GM19239 (cell line): ENCODE measurements around the gene C4BPB.

ENCODE experiments used
- DNase-seq: peaks from one replicate; pipeline ENCODE4 v3.0.0; 2011; ENCODE audit warnings: low spot score; ENCODE audit not compliant: insufficient read length
- FAIRE-seq: peaks from 2 replicates; lab custom pipeline; 2011; peaks lifted over from hg19 to GRCh38; lab: Jason Lieb, UNC

C4BPB gene

DNA sequence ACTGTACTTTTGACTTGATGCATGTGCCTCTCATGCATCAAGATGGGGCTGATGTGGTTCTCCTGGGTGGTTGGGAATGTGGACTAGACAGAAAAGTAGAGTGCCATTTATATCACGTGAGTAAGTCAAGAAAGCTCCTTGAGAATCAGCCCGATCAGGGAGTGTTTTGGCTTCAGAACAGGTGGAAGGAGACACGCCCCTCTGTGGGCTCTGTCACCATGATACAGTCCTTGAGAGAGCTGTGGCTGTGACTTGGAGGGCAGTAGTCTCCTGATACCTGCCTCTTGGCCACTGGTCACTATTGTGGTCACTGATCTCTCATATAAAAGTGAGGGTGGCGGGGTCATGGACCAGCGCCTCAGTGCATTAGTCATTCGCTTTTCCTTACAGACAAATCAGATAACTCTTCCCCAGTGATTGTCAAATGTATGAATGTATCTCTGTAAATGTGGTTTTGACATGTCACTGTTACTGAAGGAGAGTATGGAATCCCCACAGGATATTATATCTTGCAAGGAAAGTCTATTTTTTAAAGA lies 8.9 kb upstream of the C4BPB start:
- DNase-seq (no peak), FAIRE-seq (no peak)

DNA sequence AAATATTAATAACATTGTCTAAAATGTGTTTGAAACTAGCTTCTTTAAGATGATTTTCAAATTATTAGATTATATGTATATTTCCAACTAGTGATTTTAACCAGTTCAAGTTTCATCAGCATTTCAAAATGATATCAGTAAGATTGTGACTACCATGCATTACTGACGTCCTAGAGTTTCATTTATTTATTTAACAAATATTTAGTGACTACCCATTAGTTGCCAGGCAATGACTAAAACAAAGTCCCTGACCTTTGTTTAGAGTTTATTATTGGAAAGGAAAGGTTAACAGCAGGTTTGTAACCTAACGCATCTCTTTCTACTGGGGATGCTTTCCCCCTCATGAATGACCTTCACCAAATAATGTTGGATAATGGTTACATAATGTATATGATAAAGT lies 7.6 kb upstream of the C4BPB start:
- no peak for FAIRE-seq
- DNase-seq = no peak

- no peak for DNase-seq
- FAIRE-seq = no peak
Observed at GRCh38 chr1:207081806-207082205, 6.9 kb upstream of the C4BPB start.

GRCh38 chr1:207084232-207084631 lies 4.4 kb upstream of the C4BPB start:
- no peak for FAIRE-seq
- no peak for DNase-seq

GRCh38 chr1:207084701-207085180 lies 3.9 kb upstream of the C4BPB start:
- FAIRE-seq (peak; percentile 96), DNase-seq (peak; percentile 46)

DNA sequence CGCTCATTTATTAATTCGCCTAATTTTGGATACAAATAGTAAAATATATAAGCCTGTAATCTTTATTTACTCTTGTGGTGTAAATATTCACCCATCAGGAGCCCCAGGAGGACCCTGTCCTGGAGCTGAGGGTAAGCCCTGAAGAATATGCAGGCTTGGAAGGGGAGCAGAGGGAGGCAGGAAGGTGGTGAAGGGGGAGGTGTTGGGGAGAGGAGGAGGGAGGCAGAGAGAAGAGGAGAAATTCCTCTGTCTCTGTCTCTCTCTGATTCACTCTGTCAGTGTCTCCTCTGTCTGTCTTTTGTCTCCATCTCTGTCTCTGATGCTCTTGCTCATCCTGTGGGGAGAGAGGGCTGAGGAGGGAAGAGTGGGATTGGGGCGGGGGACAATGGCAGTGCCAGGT lies 2.8 kb upstream of the C4BPB start:
- FAIRE-seq (no peak), DNase-seq (no peak)

DNA sequence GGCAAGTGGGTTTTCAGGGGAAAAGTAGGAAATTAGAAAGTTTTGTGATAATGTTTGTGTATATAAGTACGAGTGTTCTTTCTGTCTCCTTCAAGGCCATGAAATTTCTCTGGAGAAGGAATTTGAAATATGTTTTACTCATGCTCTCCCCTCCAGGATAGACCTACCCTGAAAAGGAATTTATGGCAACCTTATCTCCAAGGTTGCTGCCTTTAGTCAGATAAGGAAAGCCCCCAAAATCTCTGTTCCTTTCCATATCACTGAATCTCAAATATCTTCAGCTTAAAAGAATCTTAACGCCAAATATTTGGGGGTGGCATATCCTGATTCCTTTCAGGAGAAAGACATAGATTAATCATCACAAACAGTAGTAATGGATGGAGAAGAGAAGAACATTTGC lies 499 bp upstream of the C4BPB start:
- FAIRE-seq (no peak), DNase-seq (no peak)

DNA sequence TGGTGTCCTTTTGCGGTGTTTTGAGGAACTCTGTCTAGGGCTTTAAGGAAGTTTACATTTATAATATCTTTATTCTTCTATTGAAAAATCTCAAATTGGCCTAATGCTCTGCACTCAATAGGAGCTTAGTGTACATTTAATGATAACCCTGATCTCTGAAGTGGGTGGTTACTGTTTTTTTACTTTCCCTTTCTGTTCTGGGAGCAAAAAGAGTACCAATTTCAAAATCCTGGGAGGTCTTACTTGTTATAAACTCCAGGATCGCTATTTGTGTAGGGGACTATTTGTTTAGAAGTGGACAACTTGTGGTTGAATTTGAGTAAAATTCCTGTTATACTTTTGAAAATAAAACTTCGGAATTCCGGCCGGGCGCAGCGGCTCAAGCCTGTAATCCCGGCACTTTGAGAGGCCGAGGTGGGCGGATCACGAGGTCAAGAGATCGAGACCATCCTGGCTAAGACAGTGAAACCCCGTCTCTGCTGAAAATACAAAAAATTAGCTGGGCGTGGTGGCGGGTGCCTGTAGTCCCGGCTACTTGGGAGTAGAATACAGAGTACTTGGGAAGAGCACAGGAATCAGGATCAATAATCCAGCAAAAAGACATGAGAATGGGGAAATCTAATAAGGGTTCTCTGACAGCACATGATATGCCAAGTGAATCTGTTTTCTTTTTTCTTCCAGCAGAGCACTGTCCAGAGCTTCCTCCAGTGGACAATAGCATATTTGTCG lies 1.1 kb downstream of the C4BPB start:
- DNase-seq (no peak), FAIRE-seq (no peak)

DNA sequence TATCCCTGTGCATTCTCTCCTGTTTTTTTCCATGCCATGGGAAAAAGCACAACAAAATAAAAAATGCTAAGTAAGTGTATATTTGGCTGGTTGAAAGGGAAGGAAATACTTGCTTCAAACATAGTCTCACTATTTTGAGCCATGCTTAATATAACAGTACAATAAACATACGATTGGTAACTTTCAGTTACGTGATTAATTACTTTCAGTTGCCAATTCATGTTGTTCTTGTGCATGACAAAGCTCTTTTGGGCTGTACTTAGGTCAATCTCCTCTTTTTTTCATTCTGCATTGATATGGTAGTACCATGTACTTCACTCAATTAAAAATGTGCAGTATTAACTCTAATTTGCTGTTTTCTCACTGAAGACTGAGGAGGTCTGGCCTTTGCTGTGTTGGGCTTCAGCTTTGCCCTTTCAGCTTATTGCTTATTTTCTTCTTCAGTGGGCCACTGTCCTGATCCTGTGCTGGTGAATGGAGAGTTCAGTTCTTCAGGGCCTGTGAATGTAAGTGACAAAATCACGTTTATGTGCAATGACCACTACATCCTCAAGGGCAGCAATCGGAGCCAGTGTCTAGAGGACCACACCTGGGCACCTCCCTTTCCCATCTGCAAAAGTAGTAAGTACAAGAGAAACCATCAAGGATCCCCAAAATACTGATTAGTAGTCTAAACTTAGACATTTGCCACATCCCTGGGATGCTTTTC lies 2.7 kb downstream of the C4BPB start:
- DNase-seq = no peak
- FAIRE-seq = peak; percentile 55

DNA sequence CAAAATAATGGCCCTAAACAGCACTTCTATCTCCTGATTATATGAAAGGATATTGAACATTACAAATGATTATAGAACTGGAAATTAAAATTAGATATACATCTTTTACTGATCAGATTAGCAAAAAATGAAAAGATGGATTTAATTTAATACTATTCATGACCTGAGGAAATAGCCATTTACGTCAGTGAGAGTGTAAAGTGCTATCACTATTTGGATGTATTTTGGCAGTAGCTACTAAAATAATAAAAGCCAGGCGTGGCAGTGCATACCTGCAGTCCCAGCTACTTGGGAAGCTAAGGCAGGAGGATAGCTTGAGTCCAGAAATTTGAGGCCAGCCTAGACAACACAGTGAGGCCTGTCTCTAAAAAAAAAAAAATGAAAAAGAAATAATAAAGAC lies 5.3 kb downstream of the C4BPB start:
- no peak for DNase-seq
- no peak for FAIRE-seq

DNA sequence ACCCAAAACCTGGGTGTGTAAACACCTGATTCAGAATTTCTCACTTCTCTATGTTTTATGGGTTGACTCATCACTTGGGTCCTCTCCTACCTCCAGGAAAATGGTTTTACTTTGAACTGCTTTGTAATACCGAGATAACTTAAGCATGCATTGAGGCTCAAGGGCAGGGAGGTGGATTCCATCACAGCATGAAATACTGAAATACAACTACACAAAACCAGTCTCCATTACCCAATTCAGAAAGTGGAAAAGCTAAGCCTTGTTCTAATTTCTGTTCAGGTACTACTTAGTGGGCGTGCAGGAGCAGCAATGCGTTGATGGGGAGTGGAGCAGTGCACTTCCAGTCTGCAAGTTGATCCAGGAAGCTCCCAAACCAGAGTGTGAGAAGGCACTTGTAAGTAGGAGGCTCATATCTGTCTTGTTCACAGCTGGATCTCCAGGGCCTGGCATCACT lies 9.2 kb downstream of the C4BPB start:
- peak; percentile 68 for FAIRE-seq

DNA sequence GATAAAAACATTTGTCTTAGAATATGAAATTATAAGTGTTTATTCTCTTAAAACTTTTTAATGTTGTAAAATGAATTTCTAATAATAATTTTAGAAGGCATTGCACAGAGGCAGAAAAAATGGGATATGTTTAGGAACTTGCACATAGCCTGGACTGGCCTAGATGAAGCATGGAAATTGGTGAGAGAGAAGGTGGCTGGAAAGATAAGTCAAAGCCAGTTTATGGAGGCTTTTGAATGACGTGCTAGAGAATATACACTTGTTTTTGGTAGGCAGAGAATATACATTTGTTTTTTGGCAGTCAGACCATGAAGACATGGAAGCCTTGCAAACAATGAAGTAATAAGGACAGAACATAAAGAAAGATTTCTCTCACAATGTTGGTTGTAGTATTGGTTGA lies 13.1 kb downstream of the C4BPB start:
- no peak for FAIRE-seq
- DNase-seq = no peak

More for the DNA sequence above, 9.2 kb downstream of the C4BPB start:
- DNase-seq = no peak

GRCh38 chr1:207102146-207102545 lies 13.5 kb downstream of the C4BPB start:
- DNase-seq (no peak), FAIRE-seq (no peak)

DNA sequence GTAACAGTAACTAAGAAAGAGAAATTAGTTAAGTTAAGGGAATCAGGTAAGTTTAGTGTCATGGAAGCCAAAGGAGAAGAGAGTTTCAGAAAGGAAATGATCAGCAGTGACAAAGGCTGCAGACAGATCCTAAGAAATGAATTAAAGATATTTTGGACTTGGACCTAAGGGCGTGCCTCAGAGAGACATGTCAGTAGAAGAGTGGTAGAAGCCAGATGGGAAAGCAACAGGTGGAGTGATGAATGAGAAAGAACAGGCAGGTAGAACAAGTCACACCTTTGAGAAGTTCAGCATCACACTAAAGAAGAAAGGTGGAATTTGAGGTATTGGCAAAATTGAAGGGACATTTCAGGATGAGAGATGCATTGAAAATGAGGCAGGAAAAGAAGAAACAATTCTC lies 14.0 kb downstream of the C4BPB start:
- FAIRE-seq = no peak

DNA sequence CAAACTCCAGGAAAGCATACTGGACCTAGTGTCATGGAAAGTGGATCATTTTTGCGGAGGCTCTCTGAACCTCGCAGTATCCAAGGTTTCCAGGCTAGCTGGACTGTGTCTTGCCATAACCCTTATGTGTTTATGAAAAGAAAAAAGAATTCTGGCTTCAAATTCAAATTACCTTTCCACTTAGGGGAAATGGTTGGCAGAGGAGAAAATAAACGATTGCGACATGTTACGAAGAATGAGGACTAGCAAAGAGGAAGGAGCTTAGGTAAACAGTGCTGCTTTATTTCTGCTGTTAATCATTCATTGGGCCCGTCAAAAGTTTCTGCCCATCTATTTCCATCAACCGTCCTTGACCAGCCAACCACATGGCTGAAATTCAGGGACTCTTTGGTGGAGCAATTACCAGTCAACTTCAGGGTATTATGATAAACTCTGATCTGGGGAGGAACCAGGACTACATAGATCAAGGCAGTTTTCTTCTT lies 15.3 kb downstream of the C4BPB start, which contains the start of gene C4BPA:
Gene C4BPA (plus strand): TSS at position 342 of the 482 bp plus-strand sequence. CDS start 8,793 bp downstream, outside the sequence.
- DNase-seq (no peak), FAIRE-seq (no peak)

More for the DNA sequence above, 14.0 kb downstream of the C4BPB start:
- DNase-seq = no peak

DNA sequence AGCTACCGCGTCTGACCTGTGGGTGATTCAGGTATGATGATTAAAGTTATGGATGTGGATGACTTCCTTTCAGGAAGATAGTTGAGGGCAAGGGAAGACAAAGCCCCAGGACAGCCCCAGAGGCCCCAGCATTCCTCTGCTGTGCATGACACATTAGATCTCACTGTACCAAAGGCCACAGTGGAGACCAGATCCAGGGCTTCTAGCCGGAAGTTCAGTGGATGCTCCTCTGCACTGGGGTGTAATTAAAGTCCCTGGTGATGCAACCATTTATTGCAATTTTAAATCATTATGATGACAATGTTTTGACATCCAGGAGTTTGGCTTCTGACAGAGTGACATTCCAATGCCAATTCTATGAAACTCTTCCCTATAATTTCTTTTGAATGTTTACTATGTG lies 20.3 kb downstream of the C4BPB start:
- FAIRE-seq (no peak), DNase-seq (no peak)

- no peak for DNase-seq
Observed at GRCh38 chr1:207112616-207113296, 24.1 kb downstream of the C4BPB start.

DNA sequence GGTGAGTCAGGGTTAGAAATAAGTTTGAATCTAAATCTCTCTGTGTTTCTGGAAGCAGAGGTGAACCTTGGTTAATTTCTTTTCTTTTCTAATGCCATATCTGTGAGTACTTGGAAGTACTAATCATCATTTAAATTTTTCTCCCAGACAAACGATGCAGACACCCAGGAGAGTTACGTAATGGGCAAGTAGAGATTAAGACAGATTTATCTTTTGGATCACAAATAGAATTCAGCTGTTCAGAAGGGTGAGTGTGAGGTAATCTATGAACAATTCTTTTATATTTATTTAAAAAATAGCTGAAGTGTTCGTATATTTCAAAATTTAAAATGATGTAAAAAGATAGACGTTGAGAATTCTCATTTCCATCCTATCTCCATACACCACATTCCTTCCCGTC lies 26.6 kb downstream of the C4BPB start:
- DNase-seq (no peak), FAIRE-seq (no peak)

More at GRCh38 chr1:207112616-207113296, 24.1 kb downstream of the C4BPB start:
- FAIRE-seq = no peak

DNA sequence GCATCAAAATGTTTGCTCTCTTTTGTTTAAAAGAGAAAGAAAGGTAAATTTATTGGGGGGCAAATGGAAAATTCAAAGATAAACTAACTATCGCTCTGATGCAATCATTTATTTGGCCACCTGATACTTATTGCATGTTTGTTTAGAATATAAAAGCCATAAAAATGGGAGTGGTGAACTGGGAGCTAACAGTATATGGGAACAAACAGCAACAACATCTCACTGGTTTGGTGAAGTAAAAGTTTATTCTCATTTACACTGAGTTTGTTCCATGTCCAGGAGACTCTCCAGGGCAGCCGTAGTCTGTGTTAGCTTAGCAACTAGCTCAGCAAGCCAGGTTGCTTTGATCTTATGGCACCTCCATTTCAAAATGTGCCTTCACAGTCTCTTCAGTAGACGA lies 35.7 kb downstream of the C4BPB start:
- FAIRE-seq (no peak), DNase-seq (no peak)

- DNase-seq = no peak
- FAIRE-seq = no peak
Observed at GRCh38 chr1:207128336-207128921, 39.8 kb downstream of the C4BPB start.
